GM12864 (cell line): Measurements from ENCODE around the gene ESR1.
"Not testable (repeated sequence)": the region's sequence is repeated elsewhere in the genome, so short reads cannot be mapped to it uniquely, and the experiment has no call there.

Experiments
- DNase-seq: peaks from one replicate; pipeline ENCODE4 v3.0.0-alpha.2; 2011; ENCODE audit warnings: low read depth
- H3K4me3 ChIP-seq: 2 replicates; pipeline ENCODE4 v1.5.1; 2011; ENCODE audit warnings: mild to moderate bottlenecking, low read depth, low read length, control low read depth
- CTCF ChIP-seq: IDR thresholded peaks from 2 replicates; pipeline ENCODE4 v1.5.1; 2011; ENCODE audit warnings: low read depth, mild to moderate bottlenecking, moderate library complexity, low read length, control low read depth, inconsistent platforms; ENCODE audit errors: missing control alignments

ESR1 gene

GRCh38 chr6:152023613-152024012, 216.1 kb downstream of the ESR1 start:
- DNase-seq, result no peak
- TF ChIP-seq CTCF, result no peak
- H3K4me3 ChIP-seq, result no peak overlapping the region

- H3K4me3 ChIP-seq, result no peak overlapping the region
- no peak for TF ChIP-seq CTCF
- DNase-seq, result no peak
These were observed 218.8 kb downstream of the ESR1 start for GRCh38 chr6:152026291-152026690.

- DNase-seq, H3K4me3 ChIP-seq: not testable (repeated sequence)
These were observed 219.3 kb downstream of the ESR1 start for GRCh38 chr6:152026744-152027143.

GRCh38 chr6:152033765-152034164, 226.3 kb downstream of the ESR1 start:
- DNase-seq, H3K4me3 ChIP-seq: not testable (repeated sequence)

- no peak for DNase-seq
- TF ChIP-seq CTCF, result no peak
These were observed 227.1 kb downstream of the ESR1 start for GRCh38 chr6:152034631-152035030.

GRCh38 chr6:152046118-152046517, 238.6 kb downstream of the ESR1 start:
- no peak for TF ChIP-seq CTCF
- no peak for DNase-seq
- no peak overlapping the region for H3K4me3 ChIP-seq

More at GRCh38 chr6:152034631-152035030, 227.1 kb downstream of the ESR1 start:
- no peak overlapping the region for H3K4me3 ChIP-seq

- H3K4me3 ChIP-seq, result no peak overlapping the region
- TF ChIP-seq CTCF, result no peak
- no peak for DNase-seq
These were observed 241.4 kb downstream of the ESR1 start for GRCh38 chr6:152048921-152049320.

GRCh38 chr6:152049502-152049901, 242.0 kb downstream of the ESR1 start:
- DNase-seq, result no peak
- TF ChIP-seq CTCF, result no peak
- no peak overlapping the region for H3K4me3 ChIP-seq
